Lung (tissue), 12 donors: Measurements from ENCODE around the gene KRTAP2-4. TPM values are rescaled to one million over a fixed set of nuclear protein-coding genes. Genes with fewer than 3 reads are reported as not detected.

Experiments
- ATAC-seq: fragments of 200-7000 bp; cut with Tn5 transposase; one replicate; pipeline ENCODE4 v1.9.1; 2020; ENCODE audit warnings: moderate number of reproducible peaks; ENCODE audit not compliant: insufficient read depth, low FRiP score
- DNase-seq, 3 donors: peaks; one replicate each; pipeline ENCODE4 v3.0.0-alpha.2; 2013 to 2017
- H3K27ac ChIP-seq, 2 donors: one replicate each; pipeline ENCODE4 v1.5.1; 2013; ENCODE audit warnings: mild to moderate bottlenecking in 2 of 2, moderate library complexity in 2 of 2, control low read depth in 1 of 2, inconsistent platforms in 1 of 2, low read depth in 1 of 2, low read length in 1 of 2
- H3K27me3 ChIP-seq, 3 donors: one replicate each; pipeline ENCODE4 v1.5.1; 2013; ENCODE audit warnings: low read length in 2 of 3; ENCODE audit not compliant: control insufficient read depth in 3 of 3, insufficient read depth in 3 of 3
- H3K36me3 ChIP-seq, 4 donors: one replicate each; pipeline ENCODE4 v1.5.1; 2013; ENCODE audit warnings: low read length in 4 of 4, mild to moderate bottlenecking in 1 of 4, moderate library complexity in 1 of 4; ENCODE audit not compliant: control insufficient read depth in 4 of 4, insufficient read depth in 4 of 4
- H3K4me1 ChIP-seq, 5 donors: one replicate each; pipeline ENCODE4 v1.5.1; 2013; ENCODE audit warnings: low read length in 5 of 5, mild to moderate bottlenecking in 2 of 5, moderate library complexity in 1 of 5; ENCODE audit not compliant: control insufficient read depth in 5 of 5, insufficient read depth in 5 of 5
- H3K4me3 ChIP-seq: one replicate; pipeline ENCODE4 v1.5.1; 2013; ENCODE audit warnings: mild to moderate bottlenecking, control low read depth, moderate library complexity
- H3K9ac ChIP-seq, 2 donors: one replicate each; pipeline ENCODE4 v1.5.1; 2013; ENCODE audit warnings: low read length in 2 of 2, control low read depth in 1 of 2; ENCODE audit not compliant: insufficient read depth in 1 of 2
- H3K9me3 ChIP-seq, 4 donors: one replicate each; pipeline ENCODE4 v1.5.1; 2013; ENCODE audit warnings: low read length in 3 of 4, mild to moderate bottlenecking in 1 of 4, moderate library complexity in 1 of 4; ENCODE audit not compliant: control insufficient read depth in 4 of 4, insufficient read depth in 3 of 4
- WGBS, 2 donors: extraction: QIAGEN DNeasy Blood & Tissue Kit; methylation state at CpG; one replicate each; pipeline ENCODE4 v1.1.7; 2013; 5-methylcytosine and 5-hydroxymethylcytosine counted together
- polyA plus RNA-seq, 2 donors: library from polyadenylated mRNA; stranded (reverse); fragments of 200-250 nt; gene quantifications; one replicate each; pipeline ENCODE4 v1.2.1, GENCODE V29; 2013
- total RNA-seq, 2 donors: library from RNA; depleted of rRNA in 1 of 2; stranded (reverse); fragments of >200 nt in 1 of 2; gene quantifications; one replicate each; pipeline ENCODE4 v1.2.1, GENCODE V29; 2014 to 2021
- TF ChIP-seq, protein P1 (sequence below): IDR thresholded peaks from 2 replicates; pipeline ENCODE4 v1.5.1; 2012; ENCODE audit warnings: mild to moderate bottlenecking; ENCODE audit errors: control extremely low read depth, extremely low read depth
- donor health status: control.
- donor health status: control.
- donor health status: Bipolar disorder and iron deficiency.
- donor health status: healthy.
- donor health status: DM: yes; HTN: yes; CAD: no.

KRTAP2-4 gene
- total and polyA plus RNA-seq, 4 donors, result not detected

DNA sequence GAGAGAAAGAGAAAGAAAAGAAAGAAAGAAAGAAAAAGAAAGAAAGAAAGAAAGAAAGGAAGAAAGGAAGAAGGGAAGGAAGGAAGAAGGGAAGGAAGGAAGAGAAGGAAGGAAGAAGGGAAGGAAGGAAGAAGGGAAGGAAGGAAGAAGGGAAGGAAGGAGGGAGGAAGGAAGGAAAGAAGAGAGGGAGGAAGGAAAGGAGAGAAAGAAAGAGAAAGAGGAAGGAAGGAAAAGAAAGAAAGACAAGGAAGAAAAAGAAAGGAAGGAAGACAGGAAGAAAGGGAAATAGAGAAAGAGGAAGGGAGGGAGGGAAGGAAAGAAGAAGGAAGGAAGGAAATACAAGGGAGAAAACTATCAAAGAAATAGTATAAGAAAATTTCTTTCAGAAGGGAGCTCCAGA, 11.1 kb upstream of the KRTAP2-4 start:
- DNase-seq (no peak), ATAC-seq (no peak)
- H3K4me1 ChIP-seq, result no peaks in the 10 kb centered on the region
- no peaks in the 10 kb centered on the region for H3K36me3 ChIP-seq
- H3K9me3 ChIP-seq, result peaks cover 0 to 2% (median 0%) of the 10 kb centered on the region in 4 donors
- peaks cover 0 to 3% (median 0%) of the 10 kb centered on the region in 3 donors for H3K27me3 ChIP-seq
- no peak overlapping the region for H3K9ac ChIP-seq
- no peak overlapping the region for H3K27ac ChIP-seq
- TF ChIP-seq, protein P1, sequence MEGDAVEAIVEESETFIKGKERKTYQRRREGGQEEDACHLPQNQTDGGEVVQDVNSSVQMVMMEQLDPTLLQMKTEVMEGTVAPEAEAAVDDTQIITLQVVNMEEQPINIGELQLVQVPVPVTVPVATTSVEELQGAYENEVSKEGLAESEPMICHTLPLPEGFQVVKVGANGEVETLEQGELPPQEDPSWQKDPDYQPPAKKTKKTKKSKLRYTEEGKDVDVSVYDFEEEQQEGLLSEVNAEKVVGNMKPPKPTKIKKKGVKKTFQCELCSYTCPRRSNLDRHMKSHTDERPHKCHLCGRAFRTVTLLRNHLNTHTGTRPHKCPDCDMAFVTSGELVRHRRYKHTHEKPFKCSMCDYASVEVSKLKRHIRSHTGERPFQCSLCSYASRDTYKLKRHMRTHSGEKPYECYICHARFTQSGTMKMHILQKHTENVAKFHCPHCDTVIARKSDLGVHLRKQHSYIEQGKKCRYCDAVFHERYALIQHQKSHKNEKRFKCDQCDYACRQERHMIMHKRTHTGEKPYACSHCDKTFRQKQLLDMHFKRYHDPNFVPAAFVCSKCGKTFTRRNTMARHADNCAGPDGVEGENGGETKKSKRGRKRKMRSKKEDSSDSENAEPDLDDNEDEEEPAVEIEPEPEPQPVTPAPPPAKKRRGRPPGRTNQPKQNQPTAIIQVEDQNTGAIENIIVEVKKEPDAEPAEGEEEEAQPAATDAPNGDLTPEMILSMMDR, result no peak
- H3K4me3 ChIP-seq, result no peak overlapping the region

DNA sequence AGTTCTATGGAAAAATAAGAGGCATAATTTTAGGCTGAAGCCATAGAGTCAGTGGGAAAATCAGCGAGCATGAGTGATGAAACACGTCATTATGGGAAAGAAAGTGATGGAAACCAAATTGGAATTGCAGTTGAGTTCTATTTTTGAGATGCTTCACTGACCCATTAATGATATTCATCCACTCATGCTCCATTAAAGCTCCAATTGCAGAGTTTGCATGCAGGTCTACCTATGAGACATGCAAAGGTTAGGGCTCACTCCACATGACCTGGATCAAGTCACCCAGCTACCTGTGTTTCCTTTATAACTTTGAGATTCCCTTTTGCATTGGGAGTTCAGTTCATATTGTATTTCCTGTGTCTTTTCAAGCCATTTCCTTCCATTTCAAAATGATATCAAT, 8.0 kb upstream of the KRTAP2-4 start:
- 91 to 93% methylated on average over 2 of the region's 2 CpGs for WGBS, 2 donors
- no peaks in the 10 kb centered on the region for H3K4me1 ChIP-seq
- H3K36me3 ChIP-seq, result no peaks in the 10 kb centered on the region
- H3K27ac ChIP-seq, result no peak overlapping the region
- ATAC-seq, result no peak
- H3K9me3 ChIP-seq, result peaks cover 0 to 3% (median 0%) of the 10 kb centered on the region in 4 donors
- no peak overlapping the region for H3K9ac ChIP-seq
- DNase-seq, result no peak
- peaks cover 0 to 3% (median 0%) of the 10 kb centered on the region in 3 donors for H3K27me3 ChIP-seq
- no peak overlapping the region for H3K4me3 ChIP-seq
- TF ChIP-seq, protein P1, result no peak

DNA sequence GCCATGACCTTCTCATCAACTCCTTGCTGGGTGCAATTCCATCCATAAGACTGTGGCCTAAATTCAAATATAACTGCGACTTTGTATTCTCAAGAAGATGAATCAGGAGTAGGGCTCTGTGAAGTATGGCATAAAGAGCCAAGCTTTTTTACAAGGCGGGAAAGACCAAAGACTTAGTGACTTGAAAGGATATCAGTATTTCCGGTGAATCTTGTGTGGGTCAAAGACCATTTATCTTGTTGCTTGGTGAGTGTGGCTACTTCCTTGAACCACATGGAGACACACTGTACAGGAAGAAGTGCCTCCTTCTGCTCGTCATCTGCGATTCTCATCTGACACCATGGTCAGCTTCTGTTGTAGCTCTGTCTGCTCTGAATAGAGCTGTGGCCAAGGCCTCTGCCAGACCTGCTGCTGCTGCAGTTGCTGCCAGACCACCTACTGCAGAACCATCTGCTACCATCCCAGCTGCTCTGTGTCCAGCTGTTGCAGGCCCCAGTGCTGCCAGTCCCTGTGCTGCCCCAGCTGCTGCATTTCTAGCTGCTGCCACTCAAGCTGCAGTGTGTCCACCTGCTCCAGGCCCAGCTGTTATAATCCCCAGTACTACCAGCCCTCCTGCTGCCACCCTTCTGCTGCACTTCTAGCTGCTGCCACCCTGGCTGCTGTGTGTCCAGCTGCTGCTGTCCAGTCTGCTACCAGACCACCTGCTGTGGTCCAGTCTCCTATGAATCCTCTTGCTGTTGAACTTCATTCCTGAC, 6.1 kb upstream of the KRTAP2-4 start:
- WGBS, 2 donors, result 75 to 84% methylated on average over 5 of the region's 5 CpGs
- Histone ChIP-seq H3K4me1 (no peaks in the 10 kb centered on the region), H3K27me3 (peaks cover 0 to 3% (median 0%) of the 10 kb centered on the region in 3 donors), H3K4me3 (no peak overlapping the region), H3K9me3 (peaks cover 0 to 3% (median 0%) of the 10 kb centered on the region in 4 donors), H3K36me3 (no peaks in the 10 kb centered on the region), H3K9ac (no peak overlapping the region), H3K27ac (no peak overlapping the region)
- DNase-seq (no peak), ATAC-seq (no peak)
- TF ChIP-seq, protein P1, result no peak
